Peyer's patch (tissue), 4 donors: ENCODE results near the gene BCKDHB.

Source experiments
- POLR2A ChIP-seq, 2 donors: fragments of 450-650 bp; IDR thresholded peaks; one replicate each; pipeline ENCODE4 v1.5.1; 2017; ENCODE audit warnings: antibody characterized with exemption in 2 of 2, mild to moderate bottlenecking in 2 of 2, moderate library complexity in 2 of 2
- TF ChIP-seq, protein P1 (sequence below), 6 experiments: fragments of 450-650 bp in 4 of 6; fragments of 200-600 bp in 2 of 6; sonication (generic) in 1 of 6; IDR thresholded peaks; one replicate each; pipeline ENCODE4 v1.5.1; 2017 to 2019; ENCODE audit warnings: antibody characterized with exemption in 6 of 6, mild to moderate bottlenecking in 3 of 6, moderate library complexity in 1 of 6

DNA sequence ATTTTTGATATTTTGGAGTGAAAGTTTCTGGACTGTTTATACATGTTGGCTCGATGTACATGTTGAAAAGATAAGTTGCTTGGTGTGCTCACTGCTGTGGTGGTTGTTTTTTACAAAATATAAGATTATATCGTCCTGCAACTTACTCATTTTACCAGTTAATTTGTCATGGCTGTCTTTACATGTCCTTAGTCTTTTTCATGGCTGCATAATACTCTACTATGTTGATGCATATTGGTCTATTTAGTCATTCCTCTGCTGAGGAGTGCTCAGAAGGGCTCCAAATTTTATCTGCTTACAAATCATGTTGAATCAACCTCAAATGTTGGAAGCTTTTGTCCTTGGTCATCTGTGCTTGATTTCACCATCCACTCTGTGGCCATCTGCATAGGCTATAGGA, 164.6 kb downstream of the BCKDHB start:
- TF ChIP-seq POLR2A (IDR thresholded peaks at IDR 0.05) = no peak
- TF ChIP-seq, protein P1, sequence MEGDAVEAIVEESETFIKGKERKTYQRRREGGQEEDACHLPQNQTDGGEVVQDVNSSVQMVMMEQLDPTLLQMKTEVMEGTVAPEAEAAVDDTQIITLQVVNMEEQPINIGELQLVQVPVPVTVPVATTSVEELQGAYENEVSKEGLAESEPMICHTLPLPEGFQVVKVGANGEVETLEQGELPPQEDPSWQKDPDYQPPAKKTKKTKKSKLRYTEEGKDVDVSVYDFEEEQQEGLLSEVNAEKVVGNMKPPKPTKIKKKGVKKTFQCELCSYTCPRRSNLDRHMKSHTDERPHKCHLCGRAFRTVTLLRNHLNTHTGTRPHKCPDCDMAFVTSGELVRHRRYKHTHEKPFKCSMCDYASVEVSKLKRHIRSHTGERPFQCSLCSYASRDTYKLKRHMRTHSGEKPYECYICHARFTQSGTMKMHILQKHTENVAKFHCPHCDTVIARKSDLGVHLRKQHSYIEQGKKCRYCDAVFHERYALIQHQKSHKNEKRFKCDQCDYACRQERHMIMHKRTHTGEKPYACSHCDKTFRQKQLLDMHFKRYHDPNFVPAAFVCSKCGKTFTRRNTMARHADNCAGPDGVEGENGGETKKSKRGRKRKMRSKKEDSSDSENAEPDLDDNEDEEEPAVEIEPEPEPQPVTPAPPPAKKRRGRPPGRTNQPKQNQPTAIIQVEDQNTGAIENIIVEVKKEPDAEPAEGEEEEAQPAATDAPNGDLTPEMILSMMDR (IDR thresholded peaks at IDR 0.05) = no peak
